GM21825 (cell line): ENCODE data around the gene CDC42SE2.

Source experiments
- ATAC-seq: cut with Tn5 transposase; IDR thresholded peaks from one replicate; pipeline ENCODE4 v1.9.1; 2021; ENCODE audit warnings: mild to moderate bottlenecking, moderate library complexity; ENCODE audit not compliant: unreplicated experiment

The CDC42SE2 gene

GRCh38 chr5:131263648-131264450, at the start of gene CDC42SE2:
TSS of gene CDC42SE2 (plus strand) at chr5:131264053. CDS start at chr5:131359494, 95,441 bp downstream.
- peak; percentile 85 for ATAC-seq

- no peak for ATAC-seq
Measured at GRCh38 chr5:131214609-131215227, 49.1 kb upstream of the CDC42SE2 start.

GRCh38 chr5:131217791-131218190, 46.1 kb upstream of the CDC42SE2 start:
- no peak for ATAC-seq

GRCh38 chr5:131218392-131218791, 45.5 kb upstream of the CDC42SE2 start:
- no peak for ATAC-seq

- ATAC-seq, result no peak
Measured at GRCh38 chr5:131220566-131220965, 43.3 kb upstream of the CDC42SE2 start.

GRCh38 chr5:131221008-131221703, 42.7 kb upstream of the CDC42SE2 start:
- ATAC-seq, result no peak

GRCh38 chr5:131221888-131222287, 42.0 kb upstream of the CDC42SE2 start:
- ATAC-seq, result no peak

- no peak for ATAC-seq
Measured at GRCh38 chr5:131222731-131223130, 41.1 kb upstream of the CDC42SE2 start.

GRCh38 chr5:131223751-131224386, 40.0 kb upstream of the CDC42SE2 start:
- no peak for ATAC-seq

- peak; percentile 84 for ATAC-seq
Measured at GRCh38 chr5:131224387-131225201, 39.3 kb upstream of the CDC42SE2 start.

- no peak for ATAC-seq
Measured at GRCh38 chr5:131225282-131225974, 38.4 kb upstream of the CDC42SE2 start.

- ATAC-seq, result no peak
Measured at GRCh38 chr5:131226899-131227298, 37.0 kb upstream of the CDC42SE2 start.

- ATAC-seq, result no peak
Measured at GRCh38 chr5:131228646-131229045, 35.2 kb upstream of the CDC42SE2 start.

- no peak for ATAC-seq
Measured at GRCh38 chr5:131229623-131230022, 34.2 kb upstream of the CDC42SE2 start.

GRCh38 chr5:131230406-131230805, 33.4 kb upstream of the CDC42SE2 start:
- ATAC-seq, result peak; percentile 62

- no peak for ATAC-seq
Measured at GRCh38 chr5:131239686-131240085, 24.2 kb upstream of the CDC42SE2 start.

GRCh38 chr5:131242728-131243255, 21.1 kb upstream of the CDC42SE2 start:
- no peak for ATAC-seq

- peak; percentile 42 for ATAC-seq
Measured at GRCh38 chr5:131245312-131245711, 18.5 kb upstream of the CDC42SE2 start.

- ATAC-seq, result no peak
Measured at GRCh38 chr5:131245948-131246347, 17.9 kb upstream of the CDC42SE2 start.

GRCh38 chr5:131246504-131246903, 17.3 kb upstream of the CDC42SE2 start:
- ATAC-seq, result no peak
